ENCODE results near the gene GSTM4.

GRCh38 chr1:109618661-109619575 is 37.0 kb upstream of the GSTM4 start:
- TF ChIP-seq CTCF (IDR thresholded peaks at IDR 0.05) (no peak), POLR2AphosphoS5 (IDR thresholded peaks at IDR 0.05) (no peak), POLR2A (IDR thresholded peaks at IDR 0.05) (no peak), EP300 (IDR thresholded peaks at IDR 0.05) (no peak)
